H1 (cell line): ENCODE results near the gene OAS3. TPM values are rescaled to one million over a fixed set of nuclear protein-coding genes. Genes with fewer than 3 reads are reported as not detected.

Source experiments
- CTCF ChIA-PET: fragments of 300-600 bp; sonication (Branson Sonifier 250); formaldehyde crosslinking; loops from one replicate; lab custom pipeline; 2021; ENCODE audit not compliant: partially characterized antibody; lab: Charles Lee
- POLR2A ChIA-PET: fragments of 300-600 bp; sonication (Branson Sonifier 250); formaldehyde crosslinking; loops from one replicate; lab custom pipeline; 2021; ENCODE audit warnings: inconsistent platforms; ENCODE audit not compliant: partially characterized antibody; lab: Charles Lee
- DNase-seq, 2 experiments: peaks; one replicate each; pipeline versions ENCODE4 v3.0.0 to v3.0.0-alpha.2; 2010 to 2022; ENCODE audit warnings: low spot score in 2 of 2, low read depth in 1 of 2, mixed read lengths in 1 of 2
- FAIRE-seq: peaks from 2 replicates; lab custom pipeline; 2011; peaks lifted over from hg19 to GRCh38; lab: Jason Lieb, UNC
- H2AFZ ChIP-seq: 2 replicates; pipeline ENCODE4 v1.8.1; 2012; ENCODE audit warnings: low read length, inconsistent platforms
- H2AK5ac ChIP-seq: 2 replicates; pipeline ENCODE4 v1.6.1; 2013; ENCODE audit warnings: low read depth, low read length
- H2BK120ac ChIP-seq: replicated peaks from 2 replicates; pipeline ENCODE3; 2013; ENCODE audit warnings: low read depth, low read length, inconsistent platforms
- H2BK12ac ChIP-seq: 2 replicates; pipeline ENCODE4 v1.6.1; 2013; ENCODE audit warnings: low read depth, low read length
- H2BK15ac ChIP-seq: 2 replicates; pipeline ENCODE4 v1.6.1; 2013; ENCODE audit warnings: low read length
- H2BK20ac ChIP-seq: 2 replicates; pipeline ENCODE4 v1.6.1; 2013; ENCODE audit warnings: low read length
- H2BK5ac ChIP-seq: 2 replicates; pipeline ENCODE4 v1.6.1; 2013; ENCODE audit warnings: low read depth, low read length
- H3K14ac ChIP-seq: 2 replicates; pipeline ENCODE4 v1.6.1; 2013; ENCODE audit warnings: inconsistent platforms; ENCODE audit not compliant: insufficient read length
- H3K18ac ChIP-seq: 2 replicates; pipeline ENCODE4 v1.6.1; 2013; ENCODE audit warnings: low read length; ENCODE audit errors: extremely low read depth
- H3K23ac ChIP-seq: 2 replicates; pipeline ENCODE4 v1.6.1; 2013; ENCODE audit warnings: inconsistent platforms; ENCODE audit not compliant: insufficient read length
- H3K23me2 ChIP-seq: 2 replicates; pipeline ENCODE4 v1.6.1; 2013; ENCODE audit warnings: low read depth, low read length
- H3K27ac ChIP-seq: 2 replicates; pipeline ENCODE4 v1.6.1; 2011; ENCODE audit warnings: low read depth, low read length, inconsistent platforms
- H3K27me3 ChIP-seq, 4 experiments: replicated peaks in 1 of 4; 1 replicate in 1 of 4; 2 replicates in 3 of 4; pipeline versions ENCODE4 v1.6.1 to v1.8.1; 2011 to 2013; ENCODE audit warnings: low read length in 3 of 4, mild to moderate bottlenecking in 3 of 4, inconsistent platforms in 2 of 4, mixed read lengths in 2 of 4, moderate library complexity in 1 of 4; ENCODE audit not compliant: control insufficient read depth in 3 of 4, insufficient read depth in 3 of 4; ENCODE audit errors: extremely low read depth in 1 of 4
- H3K36me3 ChIP-seq, 4 experiments: 2 replicates each; pipeline versions ENCODE4 v1.6.1 to v1.8.1; 2011 to 2013; ENCODE audit warnings: mild to moderate bottlenecking in 4 of 4, low read length in 3 of 4, moderate library complexity in 2 of 4, control low read depth in 1 of 4, inconsistent platforms in 1 of 4; ENCODE audit not compliant: insufficient read depth in 4 of 4, control insufficient read depth in 2 of 4
- H3K4ac ChIP-seq: replicated peaks from 2 replicates; pipeline ENCODE3; 2013; ENCODE audit warnings: low read length, low read depth, mixed read lengths, inconsistent platforms; ENCODE audit not compliant: insufficient read length
- H3K4me1 ChIP-seq, 4 experiments: replicated peaks in 1 of 4; 1 replicate in 1 of 4; 2 replicates in 3 of 4; pipeline versions ENCODE4 v1.6.1 to v1.8.1; 2011 to 2013; ENCODE audit warnings: low read length in 3 of 4, inconsistent platforms in 2 of 4, mixed read lengths in 1 of 4; ENCODE audit not compliant: insufficient read depth in 4 of 4, control insufficient read depth in 3 of 4
- H3K4me2 ChIP-seq, 2 experiments: 2 replicates each; pipeline versions ENCODE4 v1.6.1 to v1.8.1; 2011 to 2013; ENCODE audit warnings: low read depth in 2 of 2, low read length in 2 of 2, control low read depth in 1 of 2, inconsistent platforms in 1 of 2, mild to moderate bottlenecking in 1 of 2; ENCODE audit not compliant: insufficient read depth in 1 of 2
- H3K4me3 ChIP-seq, 4 experiments: fragments of 200-600, 300-600 bp in 1 of 4; sonication (generic), shearing (Covaris generic), sonication (Bioruptor Twin) in 1 of 4; 2 replicates each; pipeline versions ENCODE4 v1.5.1 to v1.8.1; 2011 to 2016; ENCODE audit warnings: low read length in 4 of 4, low read depth in 3 of 4, control low read depth in 2 of 4, inconsistent platforms in 2 of 4, mild to moderate bottlenecking in 2 of 4, mixed read lengths in 1 of 4, moderate library complexity in 1 of 4; ENCODE audit not compliant: insufficient read depth in 2 of 4; ENCODE audit errors: extremely low read depth in 1 of 4
- H3K56ac ChIP-seq: replicated peaks from 2 replicates; pipeline ENCODE3; 2013; ENCODE audit warnings: low read depth, mild to moderate bottlenecking, mixed read lengths, low read length, inconsistent platforms; ENCODE audit not compliant: insufficient read length
- H3K79me1 ChIP-seq: 2 replicates; pipeline ENCODE4 v1.6.1; 2013; ENCODE audit warnings: low read depth, low read length, control low read depth
- H3K79me2 ChIP-seq, 2 experiments: 2 replicates each; pipeline versions ENCODE4 v1.6.1 to v1.8.1; 2012 to 2013; ENCODE audit warnings: low read length in 2 of 2, mild to moderate bottlenecking in 2 of 2, inconsistent platforms in 1 of 2; ENCODE audit not compliant: insufficient read depth in 2 of 2, control insufficient read depth in 1 of 2
- H3K9ac ChIP-seq, 4 experiments: replicated peaks in 1 of 4; 1 replicate in 1 of 4; 2 replicates in 3 of 4; pipeline versions ENCODE4 v1.6.1 to v1.8.1; 2011 to 2013; ENCODE audit warnings: low read depth in 3 of 4, low read length in 3 of 4, control low read depth in 2 of 4, mild to moderate bottlenecking in 2 of 4, moderate library complexity in 2 of 4, inconsistent platforms in 1 of 4; ENCODE audit errors: extremely low read depth in 1 of 4
- H3K9me3 ChIP-seq, 2 experiments: 2 replicates each; pipeline versions ENCODE4 v1.6.1 to v1.8.1; 2012 to 2013; ENCODE audit warnings: mild to moderate bottlenecking in 2 of 2, moderate library complexity in 2 of 2, control low read depth in 1 of 2, inconsistent platforms in 1 of 2, low read depth in 1 of 2, low read length in 1 of 2, mixed read lengths in 1 of 2; ENCODE audit not compliant: insufficient read depth in 2 of 2
- H4K20me1 ChIP-seq, 2 experiments: replicated peaks in 1 of 2; 2 replicates each; pipeline versions ENCODE3 to v1.8.1; 2011 to 2013; ENCODE audit warnings: inconsistent platforms in 2 of 2, low read length in 2 of 2, mild to moderate bottlenecking in 1 of 2; ENCODE audit not compliant: insufficient read depth in 2 of 2, control insufficient read depth in 1 of 2
- H4K5ac ChIP-seq: 2 replicates; pipeline ENCODE4 v1.6.1; 2013; ENCODE audit warnings: low read length, low read depth, mixed read lengths, inconsistent platforms; ENCODE audit not compliant: insufficient read length
- H4K8ac ChIP-seq: 2 replicates; pipeline ENCODE4 v1.8.0; 2013; ENCODE audit warnings: mild to moderate bottlenecking, moderate library complexity, low read length, inconsistent platforms; ENCODE audit not compliant: insufficient read depth; ENCODE audit errors: extremely low read depth
- H4K91ac ChIP-seq: replicated peaks from 2 replicates; pipeline ENCODE3; 2013; ENCODE audit warnings: low read length, mixed read lengths, inconsistent platforms; ENCODE audit not compliant: insufficient read length
- BCL11A ChIP-seq, 2 experiments: IDR thresholded peaks; one replicate each; pipeline ENCODE4 v1.6.1; 2011; ENCODE audit warnings: low read depth in 2 of 2, low read length in 2 of 2, mild to moderate bottlenecking in 2 of 2
- BRCA1 ChIP-seq: IDR thresholded peaks from 2 replicates; pipeline ENCODE4 v1.6.1; 2012; ENCODE audit warnings: low read depth, low read length, improper control_type of control experiment
- WGBS, 2 experiments: shearing (Covaris generic) in 1 of 2; methylation state at CpG; one replicate each; pipeline versions ENCODE4 v1.1.6 to v1.1.7; 2013 to 2015; ENCODE audit warnings: low lambda C conversion rate in 2 of 2, mixed read lengths in 2 of 2, inconsistent platforms in 1 of 2, low coverage in 1 of 2, missing lambda C conversion rate in 1 of 2; ENCODE audit not compliant: insufficient replicate concordance in 2 of 2, insufficient coverage in 1 of 2, insufficient read length in 1 of 2; ENCODE audit errors: extremely low coverage in 1 of 2, missing lambda C conversion rate in 1 of 2; 5-methylcytosine and 5-hydroxymethylcytosine counted together
- long read RNA-seq, 2 experiments: library from RNA in 1 of 2; library from capped mRNA in 1 of 2; stranded (forward); transcript quantifications; one replicate each; pipeline ENCODE4 v2.0.0, GENCODE V29; 2021; ENCODE audit warnings: inconsistent platforms in 1 of 2
- polyA minus RNA-seq, 3 experiments: library from RNA; depleted of rRNA, polyadenylated mRNA; stranded (reverse); fragments of >200 nt; gene quantifications; 1 replicate in 2 of 3; 2 replicates in 1 of 3; pipeline ENCODE4 v1.2.3, GENCODE V29; 2011
- polyA plus RNA-seq, 7 experiments: library from polyadenylated mRNA; depleted of rRNA in 3 of 7; stranded (reverse) in 5 of 7; unstranded in 2 of 7; fragments of >200 nt in 5 of 7; fragments of 200-250 nt in 2 of 7; gene quantifications; 1 replicate in 5 of 7; 2 replicates in 1 of 7; 4 replicates in 1 of 7; pipeline versions ENCODE4 v1.2.1 to v1.2.3, GENCODE V29; 2011 to 2013; ENCODE audit warnings: missing spikeins in 2 of 7, mixed read lengths in 2 of 7
- total RNA-seq: library from RNA; stranded (reverse); fragmentation: NEBNext Ultra II Directional; extraction: Animal tissue kit (Norgen Biotek cat#: 25700); gene quantifications from 2 replicates; pipeline ENCODE4 v1.2.1, GENCODE V29; 2021
- TF ChIP-seq, protein P1 (sequence below): IDR thresholded peaks from 2 replicates; pipeline ENCODE4 v1.6.1; 2012; ENCODE audit warnings: inconsistent platforms

OAS3 gene, protein sequence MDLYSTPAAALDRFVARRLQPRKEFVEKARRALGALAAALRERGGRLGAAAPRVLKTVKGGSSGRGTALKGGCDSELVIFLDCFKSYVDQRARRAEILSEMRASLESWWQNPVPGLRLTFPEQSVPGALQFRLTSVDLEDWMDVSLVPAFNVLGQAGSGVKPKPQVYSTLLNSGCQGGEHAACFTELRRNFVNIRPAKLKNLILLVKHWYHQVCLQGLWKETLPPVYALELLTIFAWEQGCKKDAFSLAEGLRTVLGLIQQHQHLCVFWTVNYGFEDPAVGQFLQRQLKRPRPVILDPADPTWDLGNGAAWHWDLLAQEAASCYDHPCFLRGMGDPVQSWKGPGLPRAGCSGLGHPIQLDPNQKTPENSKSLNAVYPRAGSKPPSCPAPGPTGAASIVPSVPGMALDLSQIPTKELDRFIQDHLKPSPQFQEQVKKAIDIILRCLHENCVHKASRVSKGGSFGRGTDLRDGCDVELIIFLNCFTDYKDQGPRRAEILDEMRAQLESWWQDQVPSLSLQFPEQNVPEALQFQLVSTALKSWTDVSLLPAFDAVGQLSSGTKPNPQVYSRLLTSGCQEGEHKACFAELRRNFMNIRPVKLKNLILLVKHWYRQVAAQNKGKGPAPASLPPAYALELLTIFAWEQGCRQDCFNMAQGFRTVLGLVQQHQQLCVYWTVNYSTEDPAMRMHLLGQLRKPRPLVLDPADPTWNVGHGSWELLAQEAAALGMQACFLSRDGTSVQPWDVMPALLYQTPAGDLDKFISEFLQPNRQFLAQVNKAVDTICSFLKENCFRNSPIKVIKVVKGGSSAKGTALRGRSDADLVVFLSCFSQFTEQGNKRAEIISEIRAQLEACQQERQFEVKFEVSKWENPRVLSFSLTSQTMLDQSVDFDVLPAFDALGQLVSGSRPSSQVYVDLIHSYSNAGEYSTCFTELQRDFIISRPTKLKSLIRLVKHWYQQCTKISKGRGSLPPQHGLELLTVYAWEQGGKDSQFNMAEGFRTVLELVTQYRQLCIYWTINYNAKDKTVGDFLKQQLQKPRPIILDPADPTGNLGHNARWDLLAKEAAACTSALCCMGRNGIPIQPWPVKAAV
- total RNA-seq (0.73 and 1.1 TPM in 2 replicates), polyA plus RNA-seq (2011; rRNA removed) (3.7 and 4.3 TPM in 2 replicates), polyA minus RNA-seq (2011; rRNA and poly(A)+ RNA removed) (3.6 and 9.5 TPM in 2 replicates)
- polyA plus RNA-seq (2011; cell fraction: cytosol; rRNA removed): 1.8 TPM
- polyA plus RNA-seq (2011; cell fraction: nucleus; rRNA removed): 3.3 TPM
- polyA plus RNA-seq (2012, experiment 1 of 2): 1.1 to 2.0 TPM (median 1.6 TPM) in 4 replicates
- 0.89 TPM for polyA plus RNA-seq (2012, experiment 2 of 2)
- polyA plus RNA-seq (2013, experiment 1 of 2): 0.49 TPM
- 0.42 TPM for polyA plus RNA-seq (2013, experiment 2 of 2)
- 3.4 TPM for polyA minus RNA-seq (2011; cell fraction: cytosol; rRNA and poly(A)+ RNA removed)
- polyA minus RNA-seq (2011; cell fraction: nucleus; rRNA and poly(A)+ RNA removed): 2.7 TPM
- long read RNA-seq, experiment 1: 0 reads
- long read RNA-seq, experiment 2: 0 reads

DNA sequence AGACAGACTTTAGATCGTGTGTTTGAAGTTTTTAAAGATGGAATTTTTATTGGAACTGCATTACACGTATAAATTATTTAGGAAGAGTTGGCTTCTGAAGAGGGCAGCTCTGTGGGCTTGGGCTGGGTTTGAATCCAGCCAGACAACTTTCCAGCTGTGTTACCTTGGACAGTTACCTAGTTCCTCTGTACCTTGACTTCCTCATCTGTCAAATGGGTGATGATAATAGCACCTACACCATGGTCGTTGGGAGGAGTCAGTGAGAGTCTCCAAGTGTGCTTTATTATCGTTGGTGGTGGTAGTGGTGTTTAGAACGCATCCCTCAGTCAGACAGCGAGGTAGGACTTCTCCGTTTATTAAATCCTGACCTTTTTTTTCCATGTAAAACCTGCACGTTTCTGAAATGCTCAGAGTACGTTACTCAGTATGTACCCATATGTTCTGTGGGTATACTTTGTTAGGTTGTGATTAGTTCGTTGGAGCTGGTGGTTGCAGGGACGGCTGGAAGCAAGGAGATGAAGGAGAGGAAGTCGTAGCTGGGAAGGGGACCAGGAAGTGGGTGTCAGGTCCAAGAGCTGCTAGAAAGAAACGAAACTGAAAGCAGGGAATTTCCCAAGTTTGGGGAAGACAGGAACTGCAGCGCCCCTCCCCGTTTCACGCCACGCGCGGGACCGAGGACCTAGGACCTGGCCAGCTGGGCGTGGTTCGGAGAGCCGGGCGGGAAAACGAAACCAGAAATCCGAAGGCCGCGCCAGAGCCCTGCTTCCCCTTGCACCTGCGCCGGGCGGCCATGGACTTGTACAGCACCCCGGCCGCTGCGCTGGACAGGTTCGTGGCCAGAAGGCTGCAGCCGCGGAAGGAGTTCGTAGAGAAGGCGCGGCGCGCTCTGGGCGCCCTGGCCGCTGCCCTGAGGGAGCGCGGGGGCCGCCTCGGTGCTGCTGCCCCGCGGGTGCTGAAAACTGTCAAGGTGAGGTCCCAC lies at the start of gene OAS3:
OAS3 (plus strand) TSS at position 734 of the 979 bp plus-strand sequence; CDS start at position 791, 57 bp downstream.
- H3K27ac ChIP-seq: no peak within 1 kb of the TSS
- no peak within 1 kb of the TSS for H3K4ac ChIP-seq
- 24% methylated on average over 50 of the region's 50 CpGs; no CpG with 5 or more reads in 1 of the 2 experiments for WGBS, 2 experiments
- peak in 1 of 2 experiments; percentile 59 for DNase-seq
- no peak within 1 kb of the TSS for H2BK12ac ChIP-seq
- H3K9ac ChIP-seq: peak within 1 kb of the TSS in 1 of 4 experiments; percentile 21; a peak in 3 of 7 replicates
- no peak within 1 kb of the TSS for H2AK5ac ChIP-seq
- no peaks in the 10 kb centered on the region for H3K9me3 ChIP-seq
- no peak within 1 kb of the TSS for H2BK5ac ChIP-seq
- H4K91ac ChIP-seq: no peak within 1 kb of the TSS
- H3K56ac ChIP-seq: no peak within 1 kb of the TSS
- no peak within 1 kb of the TSS for H2BK120ac ChIP-seq
- peaks cover 0 to 3% (median 1%) of the 10 kb centered on the region in 4 experiments; a peak in 3 of 7 replicates for H3K4me1 ChIP-seq
- H3K23ac ChIP-seq: no peak within 1 kb of the TSS
- no peak within 1 kb of the TSS for H2BK15ac ChIP-seq
- no peak within 1 kb of the TSS for H2BK20ac ChIP-seq
- peak within 1 kb of the TSS; percentile 96 for H2AFZ ChIP-seq
- no peak within 1 kb of the TSS for H4K5ac ChIP-seq
- no peaks in the 10 kb centered on the region; the same call in 1 of the 2 replicates for H3K23me2 ChIP-seq
- peak within 1 kb of the TSS; percentile 83 to 84 for H3K4me2 ChIP-seq
- H3K36me3 ChIP-seq: no peaks in the 10 kb centered on the region
- ChIA-PET CTCF (interaction anchor here (0.7 to 1.5 kb wide), 5 partner anchors 9 to 152 kb away, joined by 3 to 4 read pairs (median 3); no protein-coding TSS in a partner anchor), POLR2A (no interaction called here)
- no peaks in the 10 kb centered on the region for H4K20me1 ChIP-seq
- peak within 1 kb of the TSS; percentile 39 to 64 (median 52) for H3K4me3 ChIP-seq
- H3K18ac ChIP-seq: peak within 1 kb of the TSS; percentile 26; the same call in 1 of the 2 replicates
- no peak for FAIRE-seq
- H4K8ac ChIP-seq: peak within 1 kb of the TSS; percentile 65
- no peaks in the 10 kb centered on the region for H3K79me1 ChIP-seq
- H3K27me3 ChIP-seq: peaks cover 0 to 15% (median 10%) of the 10 kb centered on the region in 4 experiments; a peak in 6 of 7 replicates
- no peak within 1 kb of the TSS for H3K14ac ChIP-seq
- no peaks in the 10 kb centered on the region for H3K79me2 ChIP-seq
- TF ChIP-seq BCL11A (IDR thresholded peaks at IDR 0.05; ENCODE audit: low read depth in 2 of 2, low read length in 2 of 2): no peak
- TF ChIP-seq, protein P1, sequence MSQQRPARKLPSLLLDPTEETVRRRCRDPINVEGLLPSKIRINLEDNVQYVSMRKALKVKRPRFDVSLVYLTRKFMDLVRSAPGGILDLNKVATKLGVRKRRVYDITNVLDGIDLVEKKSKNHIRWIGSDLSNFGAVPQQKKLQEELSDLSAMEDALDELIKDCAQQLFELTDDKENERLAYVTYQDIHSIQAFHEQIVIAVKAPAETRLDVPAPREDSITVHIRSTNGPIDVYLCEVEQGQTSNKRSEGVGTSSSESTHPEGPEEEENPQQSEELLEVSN: peak; percentile 61; the same call in 1 of the 2 replicates
- no peak for TF ChIP-seq BRCA1
